ENCODE measurements around the gene BCR.

Gene BCR

GRCh38 chr22:23277583-23278295, 97.4 kb downstream of the BCR start:
- no peak for DNase-seq

GRCh38 chr22:23278883-23279675, 98.8 kb downstream of the BCR start:
- DNase-seq, result no peak

GRCh38 chr22:23279781-23280180, 99.5 kb downstream of the BCR start:
- no peak for DNase-seq

GRCh38 chr22:23280356-23281052, 100.2 kb downstream of the BCR start:
- DNase-seq, result no peak

- DNase-seq, result no peak
These were observed 100.7 kb downstream of the BCR start for GRCh38 chr22:23281053-23281405.

- DNase-seq, result peak; percentile 28
These were observed 101.2 kb downstream of the BCR start for GRCh38 chr22:23281406-23282088.

GRCh38 chr22:23282089-23282501, 101.8 kb downstream of the BCR start:
- no peak for DNase-seq

- no peak for DNase-seq
These were observed 102.2 kb downstream of the BCR start for GRCh38 chr22:23282516-23282915.

- no peak for DNase-seq
These were observed 102.7 kb downstream of the BCR start for GRCh38 chr22:23282986-23283385.

GRCh38 chr22:23283591-23284503, 103.5 kb downstream of the BCR start:
- no peak for DNase-seq

GRCh38 chr22:23284504-23285033, 104.3 kb downstream of the BCR start:
- no peak for DNase-seq

GRCh38 chr22:23285236-23285635, 104.9 kb downstream of the BCR start:
- DNase-seq, result no peak

- DNase-seq, result no peak
These were observed 105.4 kb downstream of the BCR start for GRCh38 chr22:23285734-23286133.

- DNase-seq, result no peak
These were observed 106.0 kb downstream of the BCR start for GRCh38 chr22:23286296-23286695.

GRCh38 chr22:23287136-23288095, 107.1 kb downstream of the BCR start:
- no peak for DNase-seq

- DNase-seq, result no peak
These were observed 108.2 kb downstream of the BCR start for GRCh38 chr22:23288301-23289129.

GRCh38 chr22:23289130-23289503, 108.8 kb downstream of the BCR start:
- DNase-seq, result no peak

- DNase-seq, result peak; percentile 0
These were observed 109.8 kb downstream of the BCR start for GRCh38 chr22:23289851-23290724.
